Measurements from ENCODE around the gene NAV3.

The NAV3 gene

GRCh38 chr12:77992760-77993159 lies 162.1 kb downstream of the NAV3 start:
- no peak for DNase-seq (ENCODE audit: low read depth)

- no peak for DNase-seq (ENCODE audit: low read depth)
Observed at GRCh38 chr12:77993658-77994057, 163.0 kb downstream of the NAV3 start.

GRCh38 chr12:77995436-77996167 lies 164.9 kb downstream of the NAV3 start:
- peak; percentile 91 for DNase-seq (ENCODE audit: low read depth)

DNA sequence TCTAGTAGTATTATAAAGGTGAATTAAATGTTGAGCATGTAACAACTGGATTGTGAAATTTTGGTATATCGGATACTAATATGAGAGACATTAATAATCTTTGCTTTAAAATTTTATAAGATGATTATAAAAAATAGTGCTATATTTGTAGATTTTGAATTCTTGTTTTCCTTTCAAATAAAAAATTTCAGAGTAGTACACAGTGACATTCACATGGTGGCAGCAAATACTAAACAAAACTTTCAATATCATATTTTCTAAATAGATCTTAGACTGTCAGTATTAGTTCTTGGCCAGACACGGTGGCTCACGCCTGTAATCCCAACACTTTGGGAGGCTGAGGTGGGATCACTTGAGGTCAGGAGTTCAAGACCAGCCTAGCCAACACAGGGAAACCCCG lies 166.0 kb downstream of the NAV3 start:
- DNase-seq (ENCODE audit: low read depth), result no peak

DNA sequence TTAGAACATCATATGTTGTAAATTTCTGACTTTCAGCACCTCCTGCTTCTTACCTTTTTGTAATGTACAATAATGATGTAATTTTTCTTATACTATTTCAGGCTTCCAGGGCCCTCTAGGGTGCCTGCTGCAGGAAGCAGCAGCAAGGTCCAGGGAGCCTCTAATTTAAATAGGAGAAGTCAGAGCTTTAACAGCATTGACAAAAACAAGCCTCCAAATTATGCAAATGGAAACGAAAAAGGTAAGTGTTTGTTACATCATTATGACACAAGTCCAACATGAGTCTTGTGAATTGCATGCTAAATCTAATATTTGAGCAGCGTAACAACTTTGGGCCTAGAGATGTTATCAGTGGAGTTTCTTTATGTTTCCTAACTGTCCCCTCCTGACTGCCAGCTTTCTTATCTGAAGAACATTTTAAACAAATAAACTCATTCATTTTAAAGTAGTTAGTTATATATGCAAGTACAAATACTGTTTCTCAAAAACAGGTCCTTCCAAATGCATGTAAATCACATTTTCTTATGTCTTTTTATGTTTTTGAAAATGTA lies 167.6 kb downstream of the NAV3 start:
- DNase-seq (ENCODE audit: low read depth), result peak; percentile 8

GRCh38 chr12:77999074-77999715 lies 168.5 kb downstream of the NAV3 start:
- no peak for DNase-seq (ENCODE audit: low read depth)

- DNase-seq (ENCODE audit: low read depth), result peak; percentile 38
Observed at GRCh38 chr12:78002878-78003277, 172.2 kb downstream of the NAV3 start.

DNA sequence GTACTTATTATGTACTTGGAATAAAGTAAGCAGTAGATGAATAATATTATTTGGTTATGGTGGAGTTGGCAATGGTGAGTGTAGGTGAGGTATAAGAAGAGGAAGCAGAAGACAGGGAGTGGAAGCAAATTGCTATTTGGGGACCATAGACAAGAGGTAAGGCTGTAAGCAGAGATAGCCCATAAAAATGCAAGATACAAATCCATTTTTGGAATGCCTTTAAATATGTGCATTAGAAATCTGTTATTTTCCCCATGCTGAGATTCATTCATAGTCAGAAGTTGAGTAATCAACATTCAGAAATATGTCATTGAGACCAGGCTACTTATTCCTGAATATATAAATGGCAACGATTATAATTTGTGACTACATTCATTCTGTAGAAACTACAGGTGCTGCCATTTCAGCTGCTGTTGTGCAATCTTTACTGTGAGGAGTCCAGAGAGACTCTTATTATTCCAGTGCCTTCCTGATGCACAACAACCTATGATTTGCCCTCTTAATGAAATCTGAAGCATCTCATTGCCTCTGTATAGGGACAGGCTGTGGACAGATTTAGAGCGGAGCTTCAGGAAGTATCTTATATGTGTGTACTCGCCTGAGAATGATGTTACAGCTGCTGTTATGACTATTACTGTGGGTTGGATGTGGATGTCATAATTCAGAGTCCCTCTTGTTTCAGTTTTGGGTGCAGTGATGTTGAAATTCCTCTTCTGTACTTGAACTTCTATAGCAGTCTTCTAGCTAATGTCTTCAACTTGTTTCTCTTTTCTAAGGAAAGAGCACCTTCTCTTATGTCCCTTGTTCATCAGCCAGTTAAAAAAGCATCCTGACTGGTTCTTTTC lies 173.8 kb downstream of the NAV3 start:
- DNase-seq (ENCODE audit: low read depth), result no peak

DNA sequence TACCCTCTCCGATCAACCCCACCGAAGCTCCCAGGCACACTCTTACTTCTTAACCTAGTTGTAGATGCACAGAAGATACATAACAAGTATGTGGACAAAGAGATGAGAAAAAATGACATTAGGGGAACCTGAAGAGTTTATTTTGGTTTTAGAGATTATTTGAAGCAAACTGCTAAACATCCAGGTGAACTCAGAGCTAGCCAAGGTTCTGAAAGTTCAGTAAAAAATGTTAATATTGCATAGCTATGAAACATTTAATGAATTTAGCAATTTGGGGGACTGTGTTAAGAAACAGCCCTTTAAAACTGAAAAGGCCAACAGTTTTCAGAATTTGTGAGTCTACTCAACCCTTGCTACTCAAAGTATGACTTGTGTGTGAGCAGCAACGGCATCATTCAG lies 174.4 kb downstream of the NAV3 start:
- DNase-seq (ENCODE audit: low read depth), result no peak

- DNase-seq (ENCODE audit: low read depth), result no peak
Observed at GRCh38 chr12:78007173-78007572, 176.5 kb downstream of the NAV3 start.

- DNase-seq (ENCODE audit: low read depth), result no peak
Observed at GRCh38 chr12:78009031-78009430, 178.3 kb downstream of the NAV3 start.

GRCh38 chr12:78018171-78018910 lies 187.6 kb downstream of the NAV3 start:
- peak; percentile 76 for DNase-seq (ENCODE audit: low read depth)

DNA sequence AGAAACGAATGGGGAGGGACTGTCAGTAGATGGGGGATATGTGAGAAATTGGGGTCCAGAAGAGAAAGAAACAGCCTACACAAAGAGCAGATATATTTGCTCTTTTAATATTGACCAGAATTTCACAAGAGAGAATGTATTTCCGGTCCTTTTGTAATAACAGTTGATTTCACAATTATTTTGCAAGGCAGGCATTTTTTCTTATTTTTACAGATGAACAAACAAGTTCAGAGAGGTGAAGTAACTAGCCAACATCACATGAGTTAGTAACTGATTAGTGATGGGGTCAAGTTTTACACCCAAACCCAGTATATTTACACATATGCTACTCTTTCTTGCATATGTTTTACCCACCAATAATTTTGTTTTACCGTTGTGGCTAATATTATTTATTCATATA lies 188.2 kb downstream of the NAV3 start:
- DNase-seq (ENCODE audit: low read depth), result peak; percentile 76

DNA sequence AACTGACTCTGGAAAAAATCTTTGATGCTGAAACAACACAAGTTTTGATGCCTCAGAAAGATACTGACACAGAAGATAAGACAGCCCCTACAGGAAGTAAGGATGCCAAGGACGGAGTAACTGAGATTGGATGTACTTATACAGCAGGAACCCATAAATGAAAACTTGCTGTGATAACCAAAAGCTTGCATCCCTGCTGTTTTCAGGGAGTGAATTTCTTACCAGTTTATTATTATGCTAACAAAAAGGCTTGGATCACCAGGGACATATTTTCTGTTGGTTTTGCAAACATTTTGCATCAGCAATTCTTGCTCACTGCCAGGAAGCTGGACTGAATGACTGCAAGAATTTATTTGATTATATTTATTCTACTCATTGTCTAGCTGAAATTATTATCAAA lies 197.7 kb downstream of the NAV3 start:
- no peak for DNase-seq (ENCODE audit: low read depth)

GRCh38 chr12:78034025-78034424 lies 203.3 kb downstream of the NAV3 start:
- DNase-seq (ENCODE audit: low read depth), result peak; percentile 84

DNA sequence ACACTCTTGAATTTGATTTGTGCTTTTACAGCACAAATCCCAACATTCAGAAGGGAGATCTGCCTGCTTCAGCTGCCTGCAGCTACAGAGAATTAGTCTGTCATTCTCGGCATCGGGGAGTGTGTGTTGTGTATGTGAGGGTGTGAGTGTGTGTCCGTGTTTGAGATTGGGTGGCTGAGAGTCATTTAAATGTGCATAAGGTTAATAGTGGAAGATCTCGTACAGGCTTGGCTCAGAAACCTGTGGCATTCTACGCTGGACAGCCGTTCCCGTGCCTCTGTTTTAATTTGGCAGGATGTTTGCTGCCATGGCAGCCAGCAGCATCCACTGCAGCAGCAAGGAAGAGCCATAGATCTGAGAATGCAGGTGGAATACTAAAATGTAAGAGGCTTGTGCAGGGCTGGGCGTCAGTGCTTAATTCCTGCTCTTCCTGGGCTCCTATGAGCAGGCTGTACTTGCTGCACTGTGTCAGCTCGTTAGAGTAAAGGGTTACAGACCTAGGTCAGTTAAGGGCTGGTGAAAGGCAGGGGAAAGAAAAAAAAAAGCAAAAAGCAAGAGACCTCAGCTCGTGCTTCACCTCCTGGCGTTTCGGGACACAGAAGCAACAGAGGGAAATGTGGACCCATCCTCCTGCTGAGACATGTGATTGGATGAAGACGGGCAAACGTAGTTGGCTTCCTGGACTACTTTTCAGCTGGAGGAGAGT lies 205.4 kb downstream of the NAV3 start:
- peak; percentile 26 for DNase-seq (ENCODE audit: low read depth)

- DNase-seq (ENCODE audit: low read depth), result no peak
Observed at GRCh38 chr12:78036874-78037273, 206.2 kb downstream of the NAV3 start.

DNA sequence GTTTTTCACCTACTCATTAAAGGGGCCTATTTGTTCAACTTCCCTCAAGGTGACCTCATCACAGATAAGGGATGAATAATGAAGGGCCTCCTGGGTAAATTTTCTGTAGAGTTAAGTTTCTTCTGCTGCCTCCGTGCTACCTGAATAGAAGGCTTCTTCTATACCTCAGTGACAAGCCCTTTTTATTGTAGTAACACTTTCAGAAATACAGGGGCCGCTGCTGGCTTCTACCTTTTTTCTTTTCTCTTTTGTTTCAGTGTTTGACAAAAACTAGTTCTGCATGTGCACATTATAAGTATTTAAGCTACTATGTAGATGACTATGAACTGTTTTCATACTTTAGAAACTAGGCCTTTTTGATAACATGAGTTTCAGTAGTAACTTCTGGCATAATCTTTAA lies 207.0 kb downstream of the NAV3 start:
- no peak for DNase-seq (ENCODE audit: low read depth)

DNA sequence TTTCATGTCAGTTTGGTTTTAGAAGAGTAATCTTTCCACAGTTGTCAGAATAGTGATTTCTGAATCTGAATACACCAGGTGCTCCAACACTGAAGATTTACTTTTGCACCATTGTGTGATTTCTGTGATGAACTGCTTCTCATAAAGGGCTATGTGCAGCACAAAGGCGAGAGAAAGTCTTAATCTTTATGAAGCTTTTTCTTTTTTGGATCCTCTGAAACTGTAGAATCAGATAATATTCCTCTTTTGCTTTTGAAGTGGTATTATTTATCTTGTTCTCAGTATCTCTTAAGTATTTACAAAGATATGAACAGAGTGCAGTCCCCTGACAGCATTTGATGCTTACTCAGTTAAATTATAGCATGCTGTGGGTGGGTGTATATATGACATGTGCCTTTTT lies 207.8 kb downstream of the NAV3 start:
- DNase-seq (ENCODE audit: low read depth), result no peak

GRCh38 chr12:78038986-78039385 lies 208.3 kb downstream of the NAV3 start:
- DNase-seq (ENCODE audit: low read depth), result no peak

DNA sequence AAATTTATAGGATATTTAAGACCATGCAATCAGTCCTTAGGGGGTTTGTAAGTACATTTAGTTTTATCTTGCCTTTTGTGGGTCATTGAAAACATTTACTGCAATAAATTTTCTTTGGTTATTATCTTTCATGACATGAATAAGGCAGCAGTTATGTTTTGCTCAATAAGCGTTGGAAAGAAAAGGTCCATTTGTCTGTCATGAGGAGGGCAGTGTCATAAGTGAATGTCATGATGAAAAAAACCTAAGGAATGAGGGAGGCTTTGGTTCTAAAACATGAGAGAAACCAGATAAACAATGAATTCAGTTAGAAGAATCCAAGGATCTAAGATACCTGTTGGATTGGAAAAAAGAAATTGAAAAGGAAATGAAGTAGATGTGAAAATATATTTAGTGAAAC lies 209.4 kb downstream of the NAV3 start:
- no peak for DNase-seq (ENCODE audit: low read depth)

All from iris pigment epithelial cell (primary cell).